ENCODE measurements around the gene MMEL1.

- TF ChIP-seq CTCF (IDR thresholded peaks at IDR 0.05) (no peak), POLR2AphosphoS5 (IDR thresholded peaks at IDR 0.05) (no peak)
These were observed 75.1 kb downstream of the MMEL1 start for GRCh38 chr1:2557482-2558400.
